Measurements from ENCODE around the gene CEP128.

DNA sequence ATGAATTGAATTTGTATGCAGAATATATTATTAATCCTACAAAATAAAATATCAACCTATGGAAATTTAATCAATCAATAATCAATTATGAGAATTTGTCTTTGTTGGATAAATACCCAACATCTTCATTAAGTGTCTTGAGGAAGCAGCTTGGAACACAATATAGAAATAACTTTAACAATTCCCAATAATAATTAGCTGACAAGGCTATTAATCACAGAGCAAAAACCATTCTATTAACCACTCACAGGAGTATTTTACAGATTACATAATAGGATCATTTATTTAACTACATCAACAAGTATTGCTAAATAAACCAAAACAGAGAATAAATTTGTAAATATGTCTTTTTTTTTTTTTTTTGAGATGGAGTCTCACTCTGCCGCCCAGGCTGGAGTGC is 190.3 kb downstream of the CEP128 start:
- TF ChIP-seq CTCF (IDR thresholded peaks at IDR 0.05) (no peak), POLR2A (IDR thresholded peaks at IDR 0.05) (no peak)

Measured in stomach (tissue), 4 donors.